Activated CD4-positive, alpha-beta T cell treated with anti-CD3 and anti-CD28 coated beads, Interleukin-2, amount 50 U/mL, for 1 hour (primary cell): ENCODE measurements around the gene TYR.
"Not testable (repeated sequence)": the region's sequence is repeated elsewhere in the genome, so short reads cannot be mapped to it uniquely, and the experiment has no call there.

Source experiments
- DNase-seq: peaks from one replicate; pipeline ENCODE4 v3.0.0-alpha.2; 2020

Gene TYR

GRCh38 chr11:89273220-89273619 lies 95.5 kb downstream of the TYR start:
- DNase-seq, result not testable (repeated sequence)

GRCh38 chr11:89275966-89276365 lies 98.3 kb downstream of the TYR start:
- no peak for DNase-seq

GRCh38 chr11:89279176-89279575 lies 101.5 kb downstream of the TYR start:
- no peak for DNase-seq

- not testable (repeated sequence) for DNase-seq
Measured at GRCh38 chr11:89281032-89281677, 103.5 kb downstream of the TYR start.

- DNase-seq, result not testable (repeated sequence)
Measured at GRCh38 chr11:89286601-89287000, 108.9 kb downstream of the TYR start.

- DNase-seq, result not testable (repeated sequence)
Measured at GRCh38 chr11:89288004-89288403, 110.3 kb downstream of the TYR start.

GRCh38 chr11:89293965-89294679 lies 116.4 kb downstream of the TYR start:
- DNase-seq, result no peak

- DNase-seq, result not testable (repeated sequence)
Measured at GRCh38 chr11:89295023-89295422, 117.3 kb downstream of the TYR start.

GRCh38 chr11:89303029-89303428 lies 125.4 kb downstream of the TYR start:
- not testable (repeated sequence) for DNase-seq

- not testable (repeated sequence) for DNase-seq
Measured at GRCh38 chr11:89308272-89308671, 130.6 kb downstream of the TYR start.

GRCh38 chr11:89309321-89309985 lies 131.8 kb downstream of the TYR start:
- not testable (repeated sequence) for DNase-seq

GRCh38 chr11:89310607-89311006 lies 132.9 kb downstream of the TYR start:
- not testable (repeated sequence) for DNase-seq

GRCh38 chr11:89321401-89321800 lies 143.7 kb downstream of the TYR start:
- no peak for DNase-seq

- no peak for DNase-seq
Measured at GRCh38 chr11:89327885-89328284, 150.2 kb downstream of the TYR start.

GRCh38 chr11:89331940-89332339 lies 154.3 kb downstream of the TYR start:
- not testable (repeated sequence) for DNase-seq

- DNase-seq, result not testable (repeated sequence)
Measured at GRCh38 chr11:89333704-89334103, 156.0 kb downstream of the TYR start.

GRCh38 chr11:89337100-89337650 lies 159.5 kb downstream of the TYR start:
- DNase-seq, result not testable (repeated sequence)

GRCh38 chr11:89338073-89338472 lies 160.4 kb downstream of the TYR start:
- not testable (repeated sequence) for DNase-seq

GRCh38 chr11:89340450-89340849 lies 162.8 kb downstream of the TYR start:
- DNase-seq, result not testable (repeated sequence)

GRCh38 chr11:89342880-89343572 lies 165.4 kb downstream of the TYR start:
- not testable (repeated sequence) for DNase-seq
